H9 (cell line): ENCODE results near the gene ARAP1. TPM values are rescaled to one million over a fixed set of nuclear protein-coding genes. Genes with fewer than 3 reads are reported as not detected.

ENCODE experiments used
- DNase-seq: peaks from one replicate; pipeline ENCODE4 v3.0.0-alpha.2; 2017
- H2AFZ ChIP-seq: one replicate; pipeline ENCODE4 v1.6.1; 2013; ENCODE audit warnings: mild to moderate bottlenecking, low read length, control low read depth, moderate library complexity
- H2AK5ac ChIP-seq: 2 replicates; pipeline ENCODE4 v1.6.1; 2013; ENCODE audit warnings: low read length, control low read depth, mixed read lengths; ENCODE audit not compliant: insufficient read length
- H2BK120ac ChIP-seq: one replicate; pipeline ENCODE4 v1.6.1; 2013; ENCODE audit warnings: low read depth, mild to moderate bottlenecking, low read length, control low read depth, inconsistent platforms; ENCODE audit not compliant: poor library complexity, severe bottlenecking
- H2BK12ac ChIP-seq: 2 replicates; pipeline ENCODE4 v1.6.1; 2013; ENCODE audit warnings: low read length, control low read depth, mixed read lengths, low read depth; ENCODE audit not compliant: insufficient read length
- H2BK15ac ChIP-seq: 2 replicates; pipeline ENCODE4 v1.6.1; 2013; ENCODE audit warnings: low read depth, low read length, control low read depth
- H2BK20ac ChIP-seq: one replicate; pipeline ENCODE4 v1.6.1; 2013; ENCODE audit warnings: low read depth, mild to moderate bottlenecking, low read length, control low read depth, inconsistent platforms; ENCODE audit not compliant: poor library complexity, severe bottlenecking
- H2BK5ac ChIP-seq: 2 replicates; pipeline ENCODE4 v1.6.1; 2013; ENCODE audit warnings: low read length, control low read depth, mixed read lengths; ENCODE audit not compliant: insufficient read length
- H3K14ac ChIP-seq: 2 replicates; pipeline ENCODE4 v1.6.1; 2013; ENCODE audit warnings: low read length, control low read depth; ENCODE audit not compliant: insufficient read depth
- H3K18ac ChIP-seq: 2 replicates; pipeline ENCODE4 v1.6.1; 2013; ENCODE audit warnings: low read depth, mild to moderate bottlenecking, mixed read lengths, low read length, control low read depth; ENCODE audit not compliant: insufficient read length
- H3K23ac ChIP-seq: 2 replicates; pipeline ENCODE4 v1.6.1; 2013; ENCODE audit warnings: low read length, control low read depth, mixed read lengths, low read depth; ENCODE audit not compliant: insufficient read length
- H3K23me2 ChIP-seq: 2 replicates; pipeline ENCODE4 v1.6.1; 2013; ENCODE audit warnings: low read depth, mild to moderate bottlenecking, mixed read lengths, low read length, control low read depth; ENCODE audit not compliant: insufficient read length, poor library complexity, severe bottlenecking
- H3K27ac ChIP-seq: 2 replicates; pipeline ENCODE4 v1.5.1; 2013; ENCODE audit warnings: low read length, control low read depth, mixed read lengths, low read depth; ENCODE audit not compliant: insufficient read length
- H3K27me3 ChIP-seq: 2 replicates; pipeline ENCODE4 v1.6.1; 2013; ENCODE audit warnings: low read length, control low read depth, inconsistent platforms; ENCODE audit not compliant: insufficient read depth
- H3K4ac ChIP-seq: 2 replicates; pipeline ENCODE4 v1.6.1; 2013; ENCODE audit warnings: low read depth, mild to moderate bottlenecking, control low read depth, inconsistent platforms, low read length, moderate library complexity
- H3K4me1 ChIP-seq: 2 replicates; pipeline ENCODE4 v1.6.1; 2013; ENCODE audit warnings: low read length, control low read depth, inconsistent platforms; ENCODE audit not compliant: insufficient read depth
- H3K4me2 ChIP-seq: 2 replicates; pipeline ENCODE4 v1.6.1; 2013; ENCODE audit warnings: low read length, control low read depth, mixed read lengths; ENCODE audit not compliant: insufficient read length, insufficient read depth
- H3K56ac ChIP-seq: 2 replicates; pipeline ENCODE4 v1.6.1; 2013; ENCODE audit warnings: low read depth, mild to moderate bottlenecking, mixed read lengths, low read length, control low read depth; ENCODE audit not compliant: insufficient read length
- H3K79me1 ChIP-seq: 2 replicates; pipeline ENCODE4 v1.6.1; 2013; ENCODE audit warnings: low read depth, mild to moderate bottlenecking, moderate library complexity, low read length, control low read depth, inconsistent platforms; ENCODE audit not compliant: insufficient read depth, poor library complexity, severe bottlenecking
- H3K79me2 ChIP-seq: 2 replicates; pipeline ENCODE4 v1.6.1; 2013; ENCODE audit warnings: low read length, control low read depth, inconsistent platforms; ENCODE audit not compliant: insufficient read depth
- H3K9ac ChIP-seq: 2 replicates; pipeline ENCODE4 v1.6.1; 2013; ENCODE audit warnings: low read length, control low read depth, mixed read lengths; ENCODE audit not compliant: insufficient read length; ENCODE audit errors: extremely low read depth
- H3K9me3 ChIP-seq: one replicate; pipeline ENCODE4 v1.6.1; 2013; ENCODE audit warnings: low read depth, low read length, inconsistent platforms; ENCODE audit not compliant: control insufficient read depth
- H3T11ph ChIP-seq: one replicate; pipeline ENCODE4 v1.6.1; 2013; ENCODE audit warnings: mild to moderate bottlenecking, low read length, control low read depth, inconsistent platforms
- H4K20me1 ChIP-seq: one replicate; pipeline ENCODE4 v1.6.1; 2013; ENCODE audit not compliant: control insufficient read depth, insufficient read length, insufficient read depth
- H4K5ac ChIP-seq: 2 replicates; pipeline ENCODE4 v1.6.1; 2013; ENCODE audit warnings: low read depth, mild to moderate bottlenecking, mixed read lengths, low read length, control low read depth; ENCODE audit not compliant: insufficient read length
- H4K8ac ChIP-seq: replicated peaks from 2 replicates; pipeline ENCODE4 v1.6.1; 2013; ENCODE audit warnings: low read length, control low read depth, mixed read lengths, low read depth; ENCODE audit not compliant: insufficient read length
- H4K91ac ChIP-seq: 2 replicates; pipeline ENCODE4 v1.6.1; 2013; ENCODE audit warnings: low read depth, mild to moderate bottlenecking, moderate library complexity, mixed read lengths, low read length, control low read depth; ENCODE audit not compliant: insufficient read length
- H3K27ac Mint-ChIP-seq, 3 experiments: 2 replicates in 2 of 3; 3 replicates in 1 of 3; pipeline ENCODE4 v1.8.0; 2020 to 2021; ENCODE audit warnings: mixed read lengths in 3 of 3, mild to moderate bottlenecking in 1 of 3, moderate library complexity in 1 of 3
- H3K27me3 Mint-ChIP-seq: 2 replicates; pipeline ENCODE4 v1.8.0; 2021; ENCODE audit warnings: low read depth, mild to moderate bottlenecking, moderate library complexity, mixed read lengths
- H3K36me3 Mint-ChIP-seq, 3 experiments: 2 replicates in 2 of 3; 3 replicates in 1 of 3; pipeline ENCODE4 v1.8.0; 2020 to 2021; ENCODE audit warnings: low read depth in 3 of 3, mixed read lengths in 3 of 3; ENCODE audit not compliant: insufficient read depth in 1 of 3
- H3K4me1 Mint-ChIP-seq, 2 experiments: 2 replicates each; pipeline ENCODE4 v1.8.0; 2020; ENCODE audit warnings: mixed read lengths in 2 of 2
- H3K4me3 Mint-ChIP-seq, 2 experiments: 2 replicates in 1 of 2; 3 replicates in 1 of 2; pipeline ENCODE4 v1.8.0; 2020 to 2021; ENCODE audit warnings: mild to moderate bottlenecking in 2 of 2, mixed read lengths in 2 of 2, moderate library complexity in 1 of 2
- H3K9me3 Mint-ChIP-seq, 2 experiments: 2 replicates in 1 of 2; 3 replicates in 1 of 2; pipeline ENCODE4 v1.8.0; 2020; ENCODE audit warnings: mild to moderate bottlenecking in 2 of 2, mixed read lengths in 2 of 2, moderate library complexity in 1 of 2
- CTCF ChIP-seq: fragments of 200-600 bp; sonication (generic); conservative IDR thresholded peaks from 3 replicates; pipeline ENCODE4 v1.8.0; 2021; ENCODE audit warnings: antibody characterized with exemption, mild to moderate bottlenecking
- WGBS: extraction: QIAGEN DNeasy Blood & Tissue Kit; methylation state at CpG from one replicate; pipeline ENCODE4 v1.1.7; 2013; ENCODE audit warnings: missing lambda C conversion rate, low lambda C conversion rate, mixed read lengths; ENCODE audit not compliant: insufficient read length; ENCODE audit errors: extremely low coverage; 5-methylcytosine and 5-hydroxymethylcytosine counted together
- total RNA-seq: library from RNA; stranded (reverse); gene quantifications from 2 replicates; pipeline ENCODE4 v1.2.1, GENCODE V29; 2021

Gene ARAP1
- total RNA-seq, 1 experiment from 2014 or later: 59.4 TPM

- WGBS: no CpG with 5 or more reads among the region's 4 CpGs
Observed at GRCh38 chr11:72798361-72798760, 46.2 kb upstream of the ARAP1 start.

More at GRCh38 chr11:72798361-72798760, 46.2 kb upstream of the ARAP1 start:
- Histone ChIP-seq H3K18ac (no peak overlapping the region), H2BK120ac (no peak overlapping the region), H3K4me2 (no peak overlapping the region), H3K79me1 (no peaks in the 10 kb centered on the region), H4K8ac (no peak overlapping the region), H3K27me3 (no peaks in the 10 kb centered on the region), H2AFZ (peak overlapping the region; percentile 17), H2BK5ac (no peak overlapping the region), H3K9ac (no peak overlapping the region), H3T11ph (no peak overlapping the region), H3K27ac (no peak overlapping the region), H4K5ac (no peak overlapping the region), H2BK15ac (no peak overlapping the region), H3K9me3 (no peaks in the 10 kb centered on the region), H3K23me2 (no peaks in the 10 kb centered on the region), H3K14ac (no peak overlapping the region), H2BK12ac (no peak overlapping the region), H3K4me1 (peaks cover under 1% of the 10 kb centered on the region; the same call in 1 of the 2 replicates), H2AK5ac (no peak overlapping the region), H3K56ac (no peak overlapping the region), H3K79me2 (no peaks in the 10 kb centered on the region), H2BK20ac (no peak overlapping the region), H4K91ac (no peak overlapping the region), H3K4ac (no peak overlapping the region), H4K20me1 (no peaks in the 10 kb centered on the region), H3K23ac (no peak overlapping the region)
- H3K4me3 Mint-ChIP-seq: peak overlapping the region in 1 of 2 experiments; percentile 18; a peak in 2 of 5 replicates
- peak; percentile 73 for DNase-seq
- no peaks in the 10 kb centered on the region for H3K27me3 Mint-ChIP-seq
- peak overlapping the region; percentile 37 to 90 (median 77); a peak in 4 of 7 replicates for H3K27ac Mint-ChIP-seq
- H3K4me1 Mint-ChIP-seq: peaks cover 20 to 24% of the 10 kb centered on the region in 2 experiments
- no peaks in the 10 kb centered on the region for H3K36me3 Mint-ChIP-seq
- TF ChIP-seq CTCF: no peak
- no peaks in the 10 kb centered on the region for H3K9me3 Mint-ChIP-seq
